ENCODE data around the gene RAB11FIP2. TPM values are rescaled to one million over a fixed set of nuclear protein-coding genes. Genes with fewer than 3 reads are reported as not detected.

Gene RAB11FIP2
- total RNA-seq, 1 experiment from 2014 or later, result 18.4 TPM

DNA sequence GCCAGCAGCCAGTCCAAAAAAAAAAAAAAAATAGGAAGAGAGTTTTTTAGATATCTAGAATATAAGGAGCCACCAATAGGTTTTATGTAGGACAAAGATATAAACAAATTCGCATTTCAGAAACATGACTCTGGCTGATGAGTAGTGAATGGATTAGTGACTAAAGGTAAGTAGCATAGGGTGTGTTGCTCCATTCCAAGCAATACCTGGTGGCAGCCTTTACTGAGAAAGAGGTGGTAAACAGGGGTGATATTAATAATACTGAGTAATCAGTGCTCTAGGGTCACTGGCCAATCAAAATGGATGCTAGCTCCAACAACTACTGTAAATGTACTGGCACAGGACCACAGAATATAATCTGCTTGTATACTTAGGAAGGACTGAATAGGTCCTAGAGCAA is 45.5 kb upstream of the RAB11FIP2 start:
- H3K79me2 ChIP-seq (ENCODE audit: insufficient read depth, low read length), result no peaks in the 10 kb centered on the region
- no peak overlapping the region for H3K27ac ChIP-seq (ENCODE audit: insufficient read length, low read depth, low read length)
- no peak overlapping the region for H2AK5ac ChIP-seq (ENCODE audit: insufficient read length, low read length)
- H3K9me3 ChIP-seq (ENCODE audit: control insufficient read depth, low read depth, low read length), result no peaks in the 10 kb centered on the region
- no peak overlapping the region for H2BK120ac ChIP-seq (ENCODE audit: low read depth, low read length, poor library complexity, severe bottlenecking)
- H2BK15ac ChIP-seq (ENCODE audit: low read depth, low read length), result no peak overlapping the region
- Mint-ChIP-seq H3K27me3 (ENCODE audit: low read depth) (no peaks in the 10 kb centered on the region), H3K4me3 (no peak overlapping the region), H3K36me3 (ENCODE audit: insufficient read depth in 1 of 3, low read depth in 3 of 3) (no peaks in the 10 kb centered on the region), H3K4me1 (peaks cover 11 to 15% of the 10 kb centered on the region in 2 experiments), H3K27ac (no peak overlapping the region), H3K9me3 (no peaks in the 10 kb centered on the region)
- no peak overlapping the region for H3T11ph ChIP-seq (ENCODE audit: low read length)
- no peak for DNase-seq
- H3K79me1 ChIP-seq (ENCODE audit: insufficient read depth, low read depth, low read length, poor library complexity, severe bottlenecking), result no peaks in the 10 kb centered on the region
- no peak overlapping the region for H3K4ac ChIP-seq (ENCODE audit: low read depth, low read length)
- no peaks in the 10 kb centered on the region for H4K20me1 ChIP-seq (ENCODE audit: control insufficient read depth, insufficient read depth, insufficient read length)
- no peak overlapping the region for H2BK5ac ChIP-seq (ENCODE audit: insufficient read length, low read length)
- H2BK12ac ChIP-seq (ENCODE audit: insufficient read length, low read depth, low read length), result no peak overlapping the region
- H4K5ac ChIP-seq (ENCODE audit: insufficient read length, low read depth, low read length), result no peak overlapping the region
- no peak overlapping the region for H3K18ac ChIP-seq (ENCODE audit: insufficient read length, low read depth, low read length)
- WGBS (ENCODE audit: extremely low coverage, insufficient read length, low lambda C conversion rate), result no CpG with 5 or more reads among the region's 1 CpG
- H4K91ac ChIP-seq (ENCODE audit: insufficient read length, low read depth, low read length), result no peak overlapping the region
- H3K27me3 ChIP-seq (ENCODE audit: insufficient read depth, low read length), result no peaks in the 10 kb centered on the region
- no peak overlapping the region for H2BK20ac ChIP-seq (ENCODE audit: low read depth, low read length, poor library complexity, severe bottlenecking)
- H3K56ac ChIP-seq (ENCODE audit: insufficient read length, low read depth, low read length), result no peak overlapping the region
- no peak overlapping the region for H3K23ac ChIP-seq (ENCODE audit: insufficient read length, low read depth, low read length)
- no peak overlapping the region for H3K14ac ChIP-seq (ENCODE audit: insufficient read depth, low read length)
- H2AFZ ChIP-seq (ENCODE audit: low read length), result no peak overlapping the region
- H4K8ac ChIP-seq (replicated peaks; ENCODE audit: insufficient read length, low read depth, low read length), result no peak overlapping the region
- no peak overlapping the region for H3K9ac ChIP-seq (ENCODE audit: extremely low read depth, insufficient read length, low read length)
- H3K4me2 ChIP-seq (ENCODE audit: insufficient read depth, insufficient read length, low read length), result no peak overlapping the region
- no peaks in the 10 kb centered on the region for H3K4me1 ChIP-seq (ENCODE audit: insufficient read depth, low read length)
- no peaks in the 10 kb centered on the region for H3K23me2 ChIP-seq (ENCODE audit: insufficient read length, low read depth, low read length, poor library complexity, severe bottlenecking)
- TF ChIP-seq, protein P1, sequence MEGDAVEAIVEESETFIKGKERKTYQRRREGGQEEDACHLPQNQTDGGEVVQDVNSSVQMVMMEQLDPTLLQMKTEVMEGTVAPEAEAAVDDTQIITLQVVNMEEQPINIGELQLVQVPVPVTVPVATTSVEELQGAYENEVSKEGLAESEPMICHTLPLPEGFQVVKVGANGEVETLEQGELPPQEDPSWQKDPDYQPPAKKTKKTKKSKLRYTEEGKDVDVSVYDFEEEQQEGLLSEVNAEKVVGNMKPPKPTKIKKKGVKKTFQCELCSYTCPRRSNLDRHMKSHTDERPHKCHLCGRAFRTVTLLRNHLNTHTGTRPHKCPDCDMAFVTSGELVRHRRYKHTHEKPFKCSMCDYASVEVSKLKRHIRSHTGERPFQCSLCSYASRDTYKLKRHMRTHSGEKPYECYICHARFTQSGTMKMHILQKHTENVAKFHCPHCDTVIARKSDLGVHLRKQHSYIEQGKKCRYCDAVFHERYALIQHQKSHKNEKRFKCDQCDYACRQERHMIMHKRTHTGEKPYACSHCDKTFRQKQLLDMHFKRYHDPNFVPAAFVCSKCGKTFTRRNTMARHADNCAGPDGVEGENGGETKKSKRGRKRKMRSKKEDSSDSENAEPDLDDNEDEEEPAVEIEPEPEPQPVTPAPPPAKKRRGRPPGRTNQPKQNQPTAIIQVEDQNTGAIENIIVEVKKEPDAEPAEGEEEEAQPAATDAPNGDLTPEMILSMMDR (conservative IDR thresholded peaks at IDR 0.05), result no peak
